AG09319 (cell line): ENCODE results near the gene RADX.

Experiments used
- DNase-seq: peaks from one replicate; pipeline ENCODE4 v3.0.0-alpha.2; 2010; ENCODE audit warnings: low read depth; ENCODE audit errors: extremely low read depth
- CTCF ChIP-seq: IDR thresholded peaks from 2 replicates; pipeline ENCODE4 v1.5.1; 2011; ENCODE audit warnings: low read depth, mild to moderate bottlenecking, inconsistent platforms, low read length, moderate library complexity

Gene RADX

GRCh38 chrX:106711375-106711774 is 99.6 kb downstream of the RADX start:
- no peak for DNase-seq
- TF ChIP-seq CTCF, result no peak

GRCh38 chrX:106716004-106716403 is 104.2 kb downstream of the RADX start:
- TF ChIP-seq CTCF, result no peak
- no peak for DNase-seq

- no peak for DNase-seq
- TF ChIP-seq CTCF, result no peak
Measured at GRCh38 chrX:106716463-106716862, 104.7 kb downstream of the RADX start.

- TF ChIP-seq CTCF, result no peak
- no peak for DNase-seq
Measured at GRCh38 chrX:106718709-106719108, 106.9 kb downstream of the RADX start.

- DNase-seq, result no peak
- TF ChIP-seq CTCF, result no peak
Measured at GRCh38 chrX:106725931-106726330, 114.2 kb downstream of the RADX start.

- DNase-seq, result no peak
- TF ChIP-seq CTCF, result no peak
Measured at GRCh38 chrX:106726485-106727437, 115.0 kb downstream of the RADX start, which contains the start of gene RNF128. TSS of gene RNF128 (plus strand) at chrX:106726701. CDS start at chrX:106726914, 213 bp downstream.

GRCh38 chrX:106728337-106728736 is 116.6 kb downstream of the RADX start:
- DNase-seq, result no peak
- no peak for TF ChIP-seq CTCF
